HL-60 (cell line): ENCODE results near the gene UBE2G1.

ENCODE experiments used
- DNase-seq, 2 experiments: peaks; one replicate each; pipeline ENCODE4 v3.0.0-alpha.2; 2010 to 2020; ENCODE audit warnings: low read depth in 1 of 2, low spot score in 1 of 2
- H3K27ac ChIP-seq: fragments of 250-450 bp; sonication (Bioruptor Pico); replicated peaks from 2 replicates; pipeline ENCODE4 v1.5.1; 2020; ENCODE audit warnings: mild to moderate bottlenecking, moderate library complexity
- H3K27me3 ChIP-seq: fragments of 250-450 bp; sonication (Bioruptor Pico); 2 replicates; pipeline ENCODE4 v1.5.1; 2021; ENCODE audit warnings: mild to moderate bottlenecking, moderate library complexity; ENCODE audit not compliant: insufficient read depth, poor library complexity, severe bottlenecking
- H3K4me3 ChIP-seq: replicated peaks from 2 replicates; pipeline ENCODE4 v1.5.1; 2011; ENCODE audit warnings: mild to moderate bottlenecking, control low read depth, low read length; ENCODE audit not compliant: insufficient read depth
- CTCF ChIP-seq: IDR thresholded peaks from one replicate; pipeline ENCODE4 v1.5.1; 2011; ENCODE audit warnings: low read length, control low read depth, inconsistent platforms; ENCODE audit not compliant: insufficient read depth
- GABPA ChIP-seq: IDR thresholded peaks from 2 replicates; pipeline ENCODE4 v1.6.1; 2012; ENCODE audit warnings: low read depth
- POLR2AphosphoS5 ChIP-seq: IDR thresholded peaks from 2 replicates; pipeline ENCODE4 v1.6.1; 2012; ENCODE audit warnings: low read depth
- REST ChIP-seq: IDR thresholded peaks from 2 replicates; pipeline ENCODE4 v1.6.1; 2012; ENCODE audit warnings: low read depth; ENCODE audit not compliant: insufficient replicate concordance
- SPI1 ChIP-seq: IDR thresholded peaks from 2 replicates; pipeline ENCODE4 v1.6.1; 2012; ENCODE audit warnings: low read depth, mild to moderate bottlenecking, borderline replicate concordance

The UBE2G1 gene

GRCh38 chr17:4409659-4410058 lies 43.2 kb upstream of the UBE2G1 start:
- no peaks in the 10 kb centered on the region for H3K27me3 ChIP-seq
- H3K27ac ChIP-seq, result no peak overlapping the region
- DNase-seq, result no peak
- no peak overlapping the region for H3K4me3 ChIP-seq
- TF ChIP-seq REST (no peak), SPI1 (no peak), POLR2AphosphoS5 (no peak), CTCF (no peak), GABPA (no peak)

GRCh38 chr17:4407851-4408250 lies 41.4 kb upstream of the UBE2G1 start:
- DNase-seq, result no peak
- Histone ChIP-seq H3K27me3 (no peaks in the 10 kb centered on the region), H3K4me3 (no peak overlapping the region), H3K27ac (no peak overlapping the region)
- TF ChIP-seq POLR2AphosphoS5, result no peak
- no peak for TF ChIP-seq CTCF
- TF ChIP-seq REST, result no peak

- no peaks in the 10 kb centered on the region for H3K27me3 ChIP-seq
- no peak for TF ChIP-seq SPI1
- no peak for TF ChIP-seq CTCF
- TF ChIP-seq REST, result no peak
- TF ChIP-seq GABPA, result no peak
- TF ChIP-seq POLR2AphosphoS5, result no peak
- DNase-seq, result no peak
- H3K4me3 ChIP-seq, result no peak overlapping the region
- H3K27ac ChIP-seq, result no peak overlapping the region
These were observed 40.7 kb upstream of the UBE2G1 start for GRCh38 chr17:4407216-4407615.
